ENCODE measurements around the gene RACGAP1.

The RACGAP1 gene

DNA sequence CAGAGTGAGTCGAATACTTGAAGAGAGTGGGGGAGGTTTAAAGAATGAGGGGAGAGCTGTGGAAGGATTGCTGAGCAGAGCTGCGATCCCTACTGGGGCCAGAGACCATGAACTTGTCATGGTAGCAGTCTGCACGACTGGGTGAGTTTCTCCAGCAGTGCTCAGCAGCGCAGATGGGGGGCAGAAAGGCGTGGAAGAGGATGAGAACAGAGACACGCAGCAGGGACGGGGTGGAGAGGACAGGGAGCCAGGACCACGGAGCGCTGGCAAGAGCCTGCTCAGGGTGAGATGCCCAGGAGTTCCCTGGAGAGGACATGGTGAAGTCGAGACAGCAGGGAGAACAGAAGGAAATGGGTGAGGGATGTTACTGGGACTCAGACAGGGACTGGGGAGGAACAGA is 54.6 kb downstream of the RACGAP1 start:
- Histone ChIP-seq H3K23ac (ENCODE audit: low read length) (no peak overlapping the region), H3K27ac (ENCODE audit: low read depth, low read length) (no peak overlapping the region), H3K18ac (ENCODE audit: low read length) (no peak overlapping the region), H4K91ac (ENCODE audit: low read depth, low read length) (no peak overlapping the region), H3K4me1 (ENCODE audit: control insufficient read depth in 1 of 2, insufficient read depth in 2 of 2, low read length in 2 of 2) (peaks cover 3 to 7% of the 10 kb centered on the region in 2 experiments), H2BK12ac (ENCODE audit: low read length) (no peak overlapping the region), H3K9me3 (ENCODE audit: insufficient read depth, low read depth, low read length) (peaks cover 4% of the 10 kb centered on the region), H3K79me2 (ENCODE audit: control insufficient read depth, insufficient read depth, low read length, poor library complexity) (no peaks in the 10 kb centered on the region), H2AK5ac (ENCODE audit: low read length) (no peak overlapping the region), H3K9ac (ENCODE audit: low read length) (no peak overlapping the region), H2AFZ (ENCODE audit: insufficient read depth, low read length, poor library complexity) (no peak overlapping the region), H3K79me1 (ENCODE audit: low read length) (no peaks in the 10 kb centered on the region), H3K14ac (ENCODE audit: low read length) (no peak overlapping the region), H4K12ac (ENCODE audit: low read depth, low read length) (no peak overlapping the region), H2BK120ac (ENCODE audit: insufficient read depth, low read length, poor library complexity) (no peak overlapping the region), H3K36me3 (ENCODE audit: control insufficient read depth in 1 of 2, insufficient read depth in 2 of 2, low read length in 2 of 2) (no peaks in the 10 kb centered on the region), H3K4ac (ENCODE audit: low read depth, low read length) (no peak overlapping the region), H3K4me2 (ENCODE audit: low read length) (no peak overlapping the region), H2BK5ac (ENCODE audit: low read depth, low read length, poor library complexity) (no peak overlapping the region), H4K8ac (ENCODE audit: low read depth, low read length) (no peak overlapping the region), H3K27me3 (ENCODE audit: insufficient read depth, low read length) (no peaks in the 10 kb centered on the region), H3K4me3 (ENCODE audit: low read depth, low read length) (no peak overlapping the region)
- no CpG with 5 or more reads among the region's 10 CpGs for WGBS (ENCODE audit: extremely low coverage, insufficient coverage, insufficient read length)
- DNase-seq: no peak

DNA sequence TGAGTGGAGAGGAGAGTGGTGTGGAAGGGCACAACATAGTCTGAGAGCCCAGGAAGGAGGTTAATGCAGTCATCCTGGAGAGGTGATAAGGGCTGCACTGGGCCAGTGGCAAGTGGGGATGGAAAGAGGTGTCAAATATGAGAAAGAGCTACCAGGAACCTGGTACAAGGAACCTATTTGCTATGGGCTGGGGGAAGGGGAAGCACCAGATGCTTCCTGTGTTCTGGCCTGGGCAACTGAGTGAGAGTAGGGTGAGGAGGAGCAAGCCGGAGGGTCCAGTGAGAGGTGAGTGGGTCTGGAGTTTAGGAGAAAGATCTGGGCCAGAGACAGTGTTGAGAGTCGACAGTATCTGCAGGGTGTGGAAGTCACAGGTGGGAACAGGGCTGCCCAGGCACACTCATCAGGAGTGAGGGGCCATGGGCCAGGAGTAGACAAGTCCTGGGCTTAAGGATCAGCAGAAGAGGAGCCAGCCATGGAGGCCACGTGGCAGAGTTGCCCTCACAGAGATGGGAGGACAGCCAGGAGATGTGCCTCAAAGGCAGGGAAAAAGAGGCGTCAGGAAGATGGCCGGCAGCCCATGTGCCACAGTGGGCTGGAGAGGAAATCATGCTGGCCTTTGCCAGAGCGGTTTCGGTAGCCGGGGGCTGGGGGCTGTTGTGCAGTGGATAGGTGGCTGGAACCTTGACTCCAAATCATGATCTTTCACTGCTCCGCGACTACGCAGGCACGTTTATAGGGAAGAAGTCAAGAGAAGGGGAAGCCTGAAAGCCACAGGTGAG is 55.5 kb downstream of the RACGAP1 start:
- no peak overlapping the region for H3K18ac ChIP-seq (ENCODE audit: low read length)
- H3K4me1 ChIP-seq (ENCODE audit: control insufficient read depth in 1 of 2, insufficient read depth in 2 of 2, low read length in 2 of 2): peaks cover 3 to 7% of the 10 kb centered on the region in 2 experiments
- H2AFZ ChIP-seq (ENCODE audit: insufficient read depth, low read length, poor library complexity): no peak overlapping the region
- H3K9ac ChIP-seq (ENCODE audit: low read length): no peak overlapping the region
- no CpG with 5 or more reads among the region's 12 CpGs for WGBS (ENCODE audit: extremely low coverage, insufficient coverage, insufficient read length)
- no peak overlapping the region for H3K14ac ChIP-seq (ENCODE audit: low read length)
- no peak overlapping the region for H2BK120ac ChIP-seq (ENCODE audit: insufficient read depth, low read length, poor library complexity)
- no peaks in the 10 kb centered on the region for H3K79me1 ChIP-seq (ENCODE audit: low read length)
- H3K79me2 ChIP-seq (ENCODE audit: control insufficient read depth, insufficient read depth, low read length, poor library complexity): no peaks in the 10 kb centered on the region
- no peak for DNase-seq
- no peaks in the 10 kb centered on the region for H3K27me3 ChIP-seq (ENCODE audit: insufficient read depth, low read length)
- peaks cover 4% of the 10 kb centered on the region for H3K9me3 ChIP-seq (ENCODE audit: insufficient read depth, low read depth, low read length)
- no peak overlapping the region for H2BK12ac ChIP-seq (ENCODE audit: low read length)
- H4K12ac ChIP-seq (ENCODE audit: low read depth, low read length): no peak overlapping the region
- H2BK5ac ChIP-seq (ENCODE audit: low read depth, low read length, poor library complexity): no peak overlapping the region
- H3K23ac ChIP-seq (ENCODE audit: low read length): no peak overlapping the region
- no peak overlapping the region for H3K4ac ChIP-seq (ENCODE audit: low read depth, low read length)
- H4K91ac ChIP-seq (ENCODE audit: low read depth, low read length): no peak overlapping the region
- H3K27ac ChIP-seq (ENCODE audit: low read depth, low read length): no peak overlapping the region
- H3K4me2 ChIP-seq (ENCODE audit: low read length): no peak overlapping the region
- no peak overlapping the region for H3K4me3 ChIP-seq (ENCODE audit: low read depth, low read length)
- H2AK5ac ChIP-seq (ENCODE audit: low read length): no peak overlapping the region
- no peaks in the 10 kb centered on the region for H3K36me3 ChIP-seq (ENCODE audit: control insufficient read depth in 1 of 2, insufficient read depth in 2 of 2, low read length in 2 of 2)
- H4K8ac ChIP-seq (ENCODE audit: low read depth, low read length): no peak overlapping the region

DNA sequence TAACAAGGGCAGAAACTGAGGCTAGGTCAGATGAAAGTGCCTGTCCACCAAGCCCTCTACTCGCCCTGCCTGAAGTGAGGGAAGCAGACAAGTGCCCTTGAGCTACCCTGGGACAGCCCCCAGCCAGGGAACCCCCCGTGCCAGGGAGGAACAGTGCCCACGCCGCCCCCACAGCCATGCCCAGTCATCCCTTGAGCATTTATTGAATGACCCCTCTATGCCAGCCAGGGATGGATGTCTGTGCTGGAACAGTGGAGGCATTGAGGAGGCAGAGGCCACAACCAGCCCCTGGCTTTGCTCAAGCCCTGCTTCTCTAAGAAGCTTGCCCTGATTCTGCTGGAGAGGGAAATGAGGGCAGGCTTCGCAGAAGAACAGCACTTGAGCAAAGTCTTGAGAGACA is 56.3 kb downstream of the RACGAP1 start:
- H4K91ac ChIP-seq (ENCODE audit: low read depth, low read length): no peak overlapping the region
- no peak overlapping the region for H2BK120ac ChIP-seq (ENCODE audit: insufficient read depth, low read length, poor library complexity)
- H3K9me3 ChIP-seq (ENCODE audit: insufficient read depth, low read depth, low read length): peaks cover 4% of the 10 kb centered on the region
- no peak overlapping the region for H3K4ac ChIP-seq (ENCODE audit: low read depth, low read length)
- no peak overlapping the region for H2AFZ ChIP-seq (ENCODE audit: insufficient read depth, low read length, poor library complexity)
- no peak overlapping the region for H2BK12ac ChIP-seq (ENCODE audit: low read length)
- H3K4me1 ChIP-seq (ENCODE audit: control insufficient read depth in 1 of 2, insufficient read depth in 2 of 2, low read length in 2 of 2): peaks cover 3 to 7% of the 10 kb centered on the region in 2 experiments
- no peak for DNase-seq
- H3K27ac ChIP-seq (ENCODE audit: low read depth, low read length): no peak overlapping the region
- no peak overlapping the region for H3K9ac ChIP-seq (ENCODE audit: low read length)
- H3K18ac ChIP-seq (ENCODE audit: low read length): no peak overlapping the region
- H2AK5ac ChIP-seq (ENCODE audit: low read length): no peak overlapping the region
- no peak overlapping the region for H4K8ac ChIP-seq (ENCODE audit: low read depth, low read length)
- H3K79me1 ChIP-seq (ENCODE audit: low read length): no peaks in the 10 kb centered on the region
- H2BK5ac ChIP-seq (ENCODE audit: low read depth, low read length, poor library complexity): no peak overlapping the region
- no CpG with 5 or more reads among the region's 5 CpGs for WGBS (ENCODE audit: extremely low coverage, insufficient coverage, insufficient read length)
- H3K27me3 ChIP-seq (ENCODE audit: insufficient read depth, low read length): peaks cover 4% of the 10 kb centered on the region
- no peak overlapping the region for H3K14ac ChIP-seq (ENCODE audit: low read length)
- H3K4me2 ChIP-seq (ENCODE audit: low read length): no peak overlapping the region
- H3K79me2 ChIP-seq (ENCODE audit: control insufficient read depth, insufficient read depth, low read length, poor library complexity): no peaks in the 10 kb centered on the region
- no peak overlapping the region for H3K23ac ChIP-seq (ENCODE audit: low read length)
- H3K4me3 ChIP-seq (ENCODE audit: low read depth, low read length): no peak overlapping the region
- H4K12ac ChIP-seq (ENCODE audit: low read depth, low read length): no peak overlapping the region
- no peaks in the 10 kb centered on the region for H3K36me3 ChIP-seq (ENCODE audit: control insufficient read depth in 1 of 2, insufficient read depth in 2 of 2, low read length in 2 of 2)

DNA sequence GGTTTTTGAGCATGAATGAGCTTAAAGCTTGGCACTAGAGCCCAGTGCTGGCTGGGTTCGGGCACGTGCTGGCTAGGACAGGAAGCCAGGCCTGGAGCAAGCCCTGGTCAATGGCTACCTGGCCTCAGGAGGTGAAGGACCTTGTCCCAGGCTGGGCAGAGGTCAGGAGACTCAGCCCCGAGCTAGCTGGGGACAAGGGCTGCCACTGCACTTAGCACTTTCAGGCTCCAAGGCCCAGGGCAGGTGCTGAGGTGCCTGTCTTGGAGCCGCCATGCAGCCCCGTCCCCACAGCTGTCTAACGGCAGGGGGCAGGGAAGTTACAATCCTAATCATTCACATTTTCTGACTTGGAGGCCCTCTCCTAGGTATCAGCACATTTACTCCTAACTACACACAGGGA is 56.8 kb downstream of the RACGAP1 start:
- no peak overlapping the region for H3K4me2 ChIP-seq (ENCODE audit: low read length)
- no peak overlapping the region for H4K91ac ChIP-seq (ENCODE audit: low read depth, low read length)
- no peak overlapping the region for H4K12ac ChIP-seq (ENCODE audit: low read depth, low read length)
- no peak overlapping the region for H3K4me3 ChIP-seq (ENCODE audit: low read depth, low read length)
- H2AFZ ChIP-seq (ENCODE audit: insufficient read depth, low read length, poor library complexity): no peak overlapping the region
- H2BK120ac ChIP-seq (ENCODE audit: insufficient read depth, low read length, poor library complexity): no peak overlapping the region
- H2BK12ac ChIP-seq (ENCODE audit: low read length): no peak overlapping the region
- no peak for DNase-seq
- H3K27me3 ChIP-seq (ENCODE audit: insufficient read depth, low read length): peaks cover 9% of the 10 kb centered on the region
- no peaks in the 10 kb centered on the region for H3K79me2 ChIP-seq (ENCODE audit: control insufficient read depth, insufficient read depth, low read length, poor library complexity)
- no peak overlapping the region for H3K27ac ChIP-seq (ENCODE audit: low read depth, low read length)
- H3K4me1 ChIP-seq (ENCODE audit: control insufficient read depth in 1 of 2, insufficient read depth in 2 of 2, low read length in 2 of 2): peaks cover 3 to 7% of the 10 kb centered on the region in 2 experiments
- H3K36me3 ChIP-seq (ENCODE audit: control insufficient read depth in 1 of 2, insufficient read depth in 2 of 2, low read length in 2 of 2): no peaks in the 10 kb centered on the region
- no peak overlapping the region for H2AK5ac ChIP-seq (ENCODE audit: low read length)
- H3K14ac ChIP-seq (ENCODE audit: low read length): no peak overlapping the region
- no peak overlapping the region for H3K18ac ChIP-seq (ENCODE audit: low read length)
- no peak overlapping the region for H3K9ac ChIP-seq (ENCODE audit: low read length)
- H3K23ac ChIP-seq (ENCODE audit: low read length): no peak overlapping the region
- no peak overlapping the region for H2BK5ac ChIP-seq (ENCODE audit: low read depth, low read length, poor library complexity)
- no peaks in the 10 kb centered on the region for H3K79me1 ChIP-seq (ENCODE audit: low read length)
- no peak overlapping the region for H3K4ac ChIP-seq (ENCODE audit: low read depth, low read length)
- peaks cover 4% of the 10 kb centered on the region for H3K9me3 ChIP-seq (ENCODE audit: insufficient read depth, low read depth, low read length)
- H4K8ac ChIP-seq (ENCODE audit: low read depth, low read length): no peak overlapping the region
- WGBS (ENCODE audit: extremely low coverage, insufficient coverage, insufficient read length): no CpG with 5 or more reads among the region's 6 CpGs

Data from trophoblast cell (in vitro differentiated cells and primary cell).